PC-3 (cell line): ENCODE results near the gene ARHGAP26. TPM values are rescaled to one million over a fixed set of nuclear protein-coding genes. Genes with fewer than 3 reads are reported as not detected.

Experiments used
- ATAC-seq: fragments of 200-7000 bp; cut with Tn5 transposase; 2 replicates; pipeline ENCODE4 v1.9.1; 2020; ENCODE audit warnings: mild to moderate bottlenecking, moderate library complexity
- BruUV-seq: library from RNA; stranded (reverse); fragments of 400-500 nt; replicated peaks from 2 replicates; lab custom pipeline; 2021; lab: Mats Ljungman, UMichigan
- CTCF ChIA-PET: fragments of 300-600 bp; sonication (Branson Sonifier 250); formaldehyde crosslinking; loops from one replicate; lab custom pipeline; 2022; ENCODE audit warnings: antibody characterized with exemption; lab: Charles Lee
- POLR2A ChIA-PET: fragments of 300-600 bp; sonication (Branson Sonifier 250); formaldehyde crosslinking; loops from one replicate; lab custom pipeline; 2022; ENCODE audit warnings: antibody characterized with exemption; ENCODE audit not compliant: unreplicated experiment; lab: Charles Lee
- DNase-seq: peaks from one replicate; pipeline ENCODE4 v3.0.0-alpha.2; 2015
- H2AFZ ChIP-seq: fragments of 300-600 bp; sonication (generic); 2 replicates; pipeline ENCODE4 v1.6.0; 2016; ENCODE audit warnings: antibody characterized with exemption, low read length
- H3F3A ChIP-seq: fragments of 300-600 bp; sonication (generic); one replicate; pipeline ENCODE4 v1.6.0; 2017; ENCODE audit warnings: antibody characterized with exemption, low read length, control low read depth, mild to moderate bottlenecking; ENCODE audit not compliant: unreplicated experiment
- H3K27ac ChIP-seq: fragments of 300-600 bp; sonication (generic); 2 replicates; pipeline ENCODE4 v1.5.1; 2016; ENCODE audit warnings: mild to moderate bottlenecking, low read length
- H3K27me3 ChIP-seq: fragments of 300-600 bp; sonication (generic); 2 replicates; pipeline ENCODE4 v1.6.1; 2016; ENCODE audit warnings: low read length, mixed read lengths
- H3K36me3 ChIP-seq: fragments of 300-600 bp; sonication (generic); 2 replicates; pipeline ENCODE4 v1.6.1; 2016; ENCODE audit warnings: low read depth, mixed run types, low read length, mixed read lengths
- H3K4me1 ChIP-seq: fragments of 300-600 bp; sonication (generic); 2 replicates; pipeline ENCODE4 v1.5.1; 2016; ENCODE audit warnings: low read length; ENCODE audit not compliant: insufficient read depth
- H3K4me2 ChIP-seq: fragments of 300-600 bp; sonication (generic); 2 replicates; pipeline ENCODE4 v1.6.0; 2016; ENCODE audit warnings: low read length
- H3K4me3 ChIP-seq: fragments of 300-600 bp; sonication (generic); 2 replicates; pipeline ENCODE4 v1.5.1; 2016; ENCODE audit warnings: mild to moderate bottlenecking, low read length, mixed read lengths
- H3K79me2 ChIP-seq: fragments of 300-600 bp; sonication (generic); 2 replicates; pipeline ENCODE4 v1.6.1; 2017; ENCODE audit warnings: low read length, mixed read lengths
- H3K9ac ChIP-seq: fragments of 300-600 bp; sonication (generic); 2 replicates; pipeline ENCODE4 v1.6.0; 2016; ENCODE audit warnings: mild to moderate bottlenecking, low read length
- H3K9me2 ChIP-seq: fragments of 300-600 bp; sonication (generic); replicated peaks from 2 replicates; pipeline ENCODE4 v1.6.1; 2016; ENCODE audit warnings: mixed run types, low read length, mixed read lengths
- H3K9me3 ChIP-seq: fragments of 300-600 bp; sonication (generic); 2 replicates; pipeline ENCODE4 v1.6.1; 2016; ENCODE audit warnings: low read length, mixed read lengths
- H4K20me1 ChIP-seq: fragments of 300-600 bp; sonication (generic); 2 replicates; pipeline ENCODE4 v1.6.1; 2016; ENCODE audit warnings: low read length, mixed read lengths
- CTCF ChIP-seq: fragments of 300-600 bp; sonication (generic); conservative IDR thresholded peaks from 2 replicates; pipeline ENCODE4 v1.5.1; 2017; ENCODE audit warnings: antibody characterized with exemption, low read depth, mild to moderate bottlenecking, low read length
- EZH2 ChIP-seq: fragments of 300-600 bp; sonication (generic); IDR thresholded peaks from one replicate; pipeline ENCODE4 v1.6.1; 2017; ENCODE audit warnings: antibody characterized with exemption, mild to moderate bottlenecking, low read length; ENCODE audit not compliant: unreplicated experiment
- EZH2phosphoT487 ChIP-seq: fragments of 300-600 bp; sonication (generic); IDR thresholded peaks from 2 replicates; pipeline ENCODE4 v1.6.1; 2018; ENCODE audit warnings: mild to moderate bottlenecking, antibody characterized with exemption, low read length, borderline replicate concordance
- intact Hi-C: fragments of 100-400 bp; cut with micrococcal nuclease; formaldehyde crosslinking; loops from 2 replicates; pipeline ENCODE4 v1.9.0; 2023
- total RNA-seq: library from RNA; depleted of rRNA; stranded (reverse); fragments of >200 nt; gene quantifications from 2 replicates; pipeline ENCODE4 v1.2.3, GENCODE V29; 2014

Gene ARHGAP26
- total RNA-seq, 1 experiment from 2014 or later: 11.7 TPM

DNA sequence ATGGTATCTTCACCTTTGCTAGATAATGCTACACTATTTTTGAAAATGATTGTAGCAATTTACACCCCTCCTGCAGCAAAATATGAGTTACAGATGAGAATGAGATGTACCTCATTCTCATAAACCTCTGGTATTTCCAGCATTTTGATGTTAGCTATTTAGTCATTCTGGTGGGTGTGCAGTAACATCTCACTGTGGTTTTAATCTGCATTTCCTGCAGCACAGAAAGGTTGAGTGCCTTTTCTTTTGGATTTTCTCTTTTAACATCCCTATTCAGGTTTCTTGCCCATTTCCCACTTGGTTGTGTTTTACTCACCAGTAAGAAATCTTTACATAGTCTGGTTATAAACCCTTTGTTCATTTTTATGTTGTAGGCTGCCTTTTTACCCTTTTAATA is 427.1 kb downstream of the ARHGAP26 start:
- H3K9ac ChIP-seq: no peak overlapping the region
- H3K4me3 ChIP-seq: no peak overlapping the region
- H3K27me3 ChIP-seq: no peaks in the 10 kb centered on the region
- TF ChIP-seq EZH2phosphoT487: no peak
- TF ChIP-seq CTCF: no peak
- no peak for TF ChIP-seq EZH2
- ChIA-PET CTCF (no interaction called here), POLR2A (no interaction called here)
- H3K9me3 ChIP-seq: no peaks in the 10 kb centered on the region
- no peaks in the 10 kb centered on the region for H3F3A ChIP-seq
- H4K20me1 ChIP-seq: no peaks in the 10 kb centered on the region
- no peak overlapping the region for H3K4me2 ChIP-seq
- no peaks in the 10 kb centered on the region for H3K36me3 ChIP-seq
- no peak overlapping the region for H2AFZ ChIP-seq
- no peaks in the 10 kb centered on the region; the same call in 1 of the 2 replicates for H3K4me1 ChIP-seq
- H3K27ac ChIP-seq: no peak overlapping the region
- BruUV-seq: no TSS peak
- no peaks in the 10 kb centered on the region for H3K9me2 ChIP-seq
- no peaks in the 10 kb centered on the region for H3K79me2 ChIP-seq
- ATAC-seq (no peak), DNase-seq (no peak)
- intact Hi-C loops: loop anchor here (5.0 kb wide), 2 partner anchors 115 to 205 kb away; partner anchors contain the start of gene NR3C1

DNA sequence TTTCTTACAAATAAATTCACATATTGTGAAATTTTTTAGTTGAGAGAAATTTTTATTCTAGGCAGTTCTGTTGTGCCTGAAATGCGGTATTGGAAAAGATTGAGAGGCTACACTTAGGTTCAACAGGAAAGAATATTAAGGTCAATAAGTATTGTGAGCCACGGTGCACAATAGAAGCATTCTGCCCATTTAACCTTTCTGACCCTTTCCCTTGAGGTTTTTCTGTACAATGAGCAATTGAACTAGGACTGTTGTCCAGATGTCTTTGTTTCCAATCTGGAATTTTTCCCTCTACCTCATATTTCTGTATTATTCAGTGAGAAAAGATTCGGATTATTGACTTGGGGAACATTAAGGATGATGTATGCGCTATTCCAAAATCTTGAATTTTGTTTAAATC is 428.2 kb downstream of the ARHGAP26 start:
- CTCF ChIA-PET: no interaction called here
- intact Hi-C loops: loop anchor here (5.0 kb wide), 2 partner anchors 114 to 204 kb away; partner anchors contain the start of gene NR3C1

More for the DNA sequence above, 428.2 kb downstream of the ARHGAP26 start:
- POLR2A ChIA-PET: no interaction called here
- Histone ChIP-seq H3K9ac (no peak overlapping the region), H3K4me2 (no peak overlapping the region), H3K36me3 (no peaks in the 10 kb centered on the region), H3K4me3 (no peak overlapping the region), H3K9me2 (no peaks in the 10 kb centered on the region), H3K79me2 (no peaks in the 10 kb centered on the region), H3K27ac (no peak overlapping the region), H3K4me1 (no peaks in the 10 kb centered on the region; the same call in 1 of the 2 replicates), H3K27me3 (no peaks in the 10 kb centered on the region), H3K9me3 (no peaks in the 10 kb centered on the region), H4K20me1 (no peaks in the 10 kb centered on the region), H2AFZ (no peak overlapping the region), H3F3A (no peaks in the 10 kb centered on the region)
- DNase-seq (no peak), ATAC-seq (no peak)
- no TSS peak for BruUV-seq
- no peak for TF ChIP-seq EZH2phosphoT487
- TF ChIP-seq EZH2: no peak
- no peak for TF ChIP-seq CTCF
